Measurements from ENCODE around the gene CAMK2G. TPM values are rescaled to one million over a fixed set of nuclear protein-coding genes. Genes with fewer than 3 reads are reported as not detected.
"Not testable (repeated sequence)": the region's sequence is repeated elsewhere in the genome, so short reads cannot be mapped to it uniquely, and the experiment has no call there.

CAMK2G gene
- polyA plus RNA-seq, 3 donors, result 19.8 to 22.6 (median 21.7) TPM

DNA sequence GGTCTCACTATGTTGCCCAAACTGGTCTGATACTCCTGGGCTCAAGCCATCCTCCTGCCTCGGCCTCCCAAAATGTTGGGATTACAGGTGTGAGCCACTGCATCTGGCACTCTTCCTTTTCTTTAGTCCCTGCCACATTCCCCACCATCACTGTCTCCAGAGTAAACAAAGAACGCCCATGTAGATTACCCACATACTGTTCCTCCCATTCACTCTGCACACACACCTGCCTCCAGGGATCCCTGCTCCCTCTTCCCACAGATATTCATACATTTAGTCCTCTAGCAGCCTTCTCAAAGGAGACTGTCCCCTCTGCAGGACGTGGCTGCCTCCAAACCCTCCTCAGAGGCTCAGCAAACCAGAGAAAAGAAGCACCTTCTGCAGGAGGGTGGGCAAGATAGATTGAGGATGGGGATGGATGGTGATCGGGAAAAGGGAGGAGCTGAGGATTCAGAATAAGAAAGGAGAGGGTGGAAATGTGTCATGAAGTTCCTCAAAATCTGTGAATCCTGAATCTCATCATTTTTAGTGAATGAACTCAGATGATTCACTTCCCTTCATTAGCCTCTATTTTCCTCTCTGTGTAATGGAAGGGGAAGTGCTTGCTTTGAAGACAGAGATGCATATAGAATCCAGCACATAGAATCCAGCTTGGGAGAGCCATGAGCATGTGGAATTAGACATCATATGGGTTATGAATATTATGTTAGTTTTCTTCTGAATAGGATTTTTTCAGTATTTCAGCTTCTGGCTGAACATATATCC is 31.1 kb upstream of the CAMK2G start:
- DNase-seq (ENCODE audit: low read depth in 3 of 3, low spot score in 2 of 3), result no peak

DNA sequence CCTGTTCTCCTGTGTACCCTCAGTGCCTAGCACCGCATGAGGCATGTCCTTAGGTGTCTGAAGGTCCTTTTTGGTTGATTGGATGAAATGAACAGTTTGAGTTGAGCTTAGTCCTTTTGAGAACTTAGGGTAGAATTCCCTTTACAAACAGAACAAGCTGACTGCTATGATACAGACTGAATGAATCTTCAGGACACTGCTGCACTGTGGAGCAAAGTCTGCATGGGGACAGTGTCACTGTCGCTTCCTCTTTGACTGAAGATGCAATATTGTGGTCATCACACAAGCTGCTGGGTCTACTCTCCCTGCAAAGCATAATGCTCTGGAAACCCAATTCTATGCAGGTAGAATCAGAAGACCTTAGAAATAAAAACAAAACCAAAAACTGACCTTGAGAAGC is 28.0 kb upstream of the CAMK2G start:
- no peak for DNase-seq (ENCODE audit: low read depth in 3 of 3, low spot score in 2 of 3)

DNA sequence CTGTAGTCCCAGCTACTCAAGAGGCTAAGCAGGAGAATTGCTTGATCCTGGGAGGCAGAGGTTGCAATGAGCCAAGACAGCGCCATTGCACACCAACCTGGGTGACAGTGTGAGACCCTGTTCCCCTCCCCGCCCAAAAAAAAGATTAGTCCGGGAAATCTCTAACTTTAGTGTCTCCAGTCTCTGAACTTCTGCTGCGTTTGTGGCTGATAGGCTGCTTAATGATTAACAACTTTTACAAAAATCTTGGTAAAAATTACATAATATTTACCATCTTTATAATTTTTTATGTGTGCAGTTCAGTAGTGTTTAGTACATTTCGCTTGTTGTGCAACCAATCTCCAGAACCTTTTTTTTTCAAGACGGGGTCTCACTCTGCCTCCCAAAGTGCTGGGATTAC is 26.9 kb upstream of the CAMK2G start:
- no peak for DNase-seq (ENCODE audit: low read depth in 3 of 3, low spot score in 2 of 3)

DNA sequence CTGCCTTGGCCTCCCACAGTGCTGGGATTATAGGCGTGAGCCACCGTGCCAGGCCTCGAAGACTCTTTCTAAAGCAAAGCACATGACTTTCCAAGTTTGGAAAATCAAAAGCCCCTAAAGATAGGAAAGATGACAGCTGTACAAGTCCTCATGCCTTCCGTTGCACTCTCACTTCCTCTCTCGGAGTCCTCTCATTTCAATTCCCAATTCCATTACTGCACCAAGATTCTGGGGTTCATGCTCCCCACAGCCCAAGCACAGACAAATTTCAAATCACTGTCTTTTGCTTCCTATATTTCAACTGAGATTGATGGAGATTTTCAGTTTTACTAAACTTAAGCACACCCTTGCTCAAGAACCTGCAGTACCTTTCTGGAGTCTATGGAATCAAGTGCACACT is 25.7 kb upstream of the CAMK2G start:
- no peak for DNase-seq (ENCODE audit: low read depth in 3 of 3, low spot score in 2 of 3)

DNA sequence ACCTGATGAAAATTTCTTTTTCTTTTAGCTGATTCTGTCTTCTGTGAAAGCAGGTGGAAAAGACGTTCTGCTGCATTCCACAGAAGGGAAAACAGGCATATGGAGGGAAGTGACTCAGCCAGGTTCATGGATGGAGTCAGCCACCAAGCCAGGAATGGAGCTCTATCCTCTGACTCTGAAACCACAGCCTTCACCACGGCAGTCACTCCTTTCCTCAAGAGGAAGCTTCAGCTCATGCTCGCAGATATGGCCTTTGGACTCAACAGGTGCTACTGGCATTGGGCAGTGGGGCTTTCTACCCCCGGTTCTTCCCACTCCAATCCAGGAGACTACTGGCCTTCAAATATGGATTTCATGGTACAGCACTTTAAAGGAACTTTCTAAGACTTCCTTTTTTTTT is 25.1 kb upstream of the CAMK2G start:
- no peak for DNase-seq (ENCODE audit: low read depth in 3 of 3, low spot score in 2 of 3)

DNA sequence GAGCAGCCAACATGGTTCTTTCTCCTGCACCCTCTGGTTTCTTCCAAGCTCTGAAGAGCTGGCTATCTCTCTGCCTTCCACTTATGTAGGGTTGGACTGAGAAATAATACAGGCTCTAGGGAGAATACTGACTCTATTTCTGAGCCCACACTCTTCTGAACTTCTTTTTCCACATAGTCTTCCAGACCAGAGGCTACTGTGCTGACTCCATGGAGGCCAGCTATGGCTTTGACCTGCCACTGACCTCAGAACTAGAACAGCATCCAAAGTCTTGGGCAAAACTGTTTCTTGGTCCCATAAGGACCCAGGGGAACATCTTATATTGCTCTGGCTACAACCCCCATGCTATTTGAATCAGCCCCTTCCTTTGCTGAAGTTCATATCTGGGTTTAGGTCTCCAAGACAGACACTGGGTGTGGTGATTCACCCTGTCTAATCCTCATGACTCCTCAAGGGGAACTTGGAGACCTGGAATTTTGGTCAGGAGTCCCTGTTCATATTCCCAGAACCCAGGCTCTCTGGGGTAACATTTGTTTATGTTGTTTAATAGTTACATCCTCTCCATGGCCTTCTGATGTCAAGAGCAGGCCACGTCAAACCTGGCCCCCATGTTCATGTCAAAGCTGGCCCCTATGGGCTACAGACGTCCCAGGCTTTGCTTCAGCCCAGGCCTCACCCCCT is 24.5 kb upstream of the CAMK2G start:
- no peak for DNase-seq (ENCODE audit: low read depth in 3 of 3, low spot score in 2 of 3)

DNA sequence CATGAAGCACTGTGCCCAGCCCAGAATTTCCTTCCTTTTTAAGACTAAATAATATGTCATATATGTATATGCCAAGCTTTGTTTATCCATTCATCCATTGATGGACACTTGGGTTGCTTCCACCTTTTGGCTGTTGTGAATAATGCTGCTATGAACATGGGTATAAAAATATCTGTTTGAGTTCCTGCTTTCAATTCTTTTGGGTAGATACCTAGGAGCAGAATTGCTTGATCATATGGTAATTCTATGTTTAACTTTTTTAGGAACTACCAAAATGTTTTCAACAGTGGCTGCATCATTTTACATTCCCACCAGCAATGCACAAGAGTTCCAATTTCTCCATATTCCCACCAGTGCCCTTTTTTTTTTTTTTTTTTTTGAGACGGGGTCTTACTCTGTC is 23.3 kb upstream of the CAMK2G start:
- DNase-seq (ENCODE audit: low read depth in 3 of 3, low spot score in 2 of 3), result no peak

DNA sequence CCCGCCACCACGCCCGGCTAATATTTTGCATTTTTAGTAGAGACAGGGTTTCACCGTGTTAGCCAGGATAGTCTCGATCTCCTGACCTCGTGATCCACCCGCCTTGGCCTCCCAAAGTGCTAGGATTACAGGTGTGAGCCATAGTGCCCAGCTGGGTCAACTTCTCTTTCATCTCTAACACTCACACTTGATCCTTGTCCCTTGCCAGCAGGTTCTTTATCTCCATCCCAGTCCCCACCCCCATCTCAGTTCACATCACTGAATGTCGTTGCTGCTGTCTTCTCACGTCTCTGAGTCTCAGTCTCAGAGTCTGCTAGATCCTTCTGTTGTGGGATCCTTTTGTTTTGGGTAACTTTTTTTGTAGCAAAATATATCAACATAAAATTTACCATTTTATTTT is 21.0 kb upstream of the CAMK2G start:
- DNase-seq (ENCODE audit: low read depth in 3 of 3, low spot score in 2 of 3), result not testable (repeated sequence)

DNA sequence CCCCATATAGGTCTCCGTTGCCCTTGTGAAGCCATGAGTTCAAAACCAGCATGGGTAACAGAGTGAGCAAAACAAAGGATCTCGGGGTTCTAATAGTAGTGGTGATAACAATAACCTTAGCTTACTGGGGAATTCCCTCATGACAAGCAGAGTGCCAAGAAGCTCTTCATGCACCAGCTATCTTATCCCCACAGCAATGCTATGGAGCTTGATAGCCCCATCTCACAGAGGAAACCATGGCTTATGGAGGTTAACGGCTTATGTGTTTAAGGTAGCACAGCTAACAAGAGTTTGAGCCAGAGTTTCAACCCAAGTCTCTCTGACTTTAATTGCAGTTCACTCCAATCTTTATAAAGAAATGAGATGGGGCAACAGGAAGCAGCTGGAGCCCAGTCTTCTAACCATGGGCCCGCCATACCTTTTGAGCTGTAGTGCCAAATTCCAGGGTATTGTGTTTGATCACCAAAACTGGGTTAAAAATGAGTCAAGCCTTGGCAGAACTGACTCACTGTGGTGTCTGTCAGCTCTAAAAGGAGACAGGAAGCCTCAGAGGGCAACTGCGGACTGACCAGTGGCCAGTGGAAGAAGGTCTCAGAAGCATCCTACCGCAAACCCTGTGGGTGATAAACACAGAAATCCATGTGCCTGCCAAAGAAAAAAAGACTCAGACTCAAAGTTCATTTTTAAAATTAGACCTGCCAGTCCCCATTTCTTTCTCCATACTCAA is 20.1 kb upstream of the CAMK2G start:
- no peak for DNase-seq (ENCODE audit: low read depth in 3 of 3, low spot score in 2 of 3)

DNA sequence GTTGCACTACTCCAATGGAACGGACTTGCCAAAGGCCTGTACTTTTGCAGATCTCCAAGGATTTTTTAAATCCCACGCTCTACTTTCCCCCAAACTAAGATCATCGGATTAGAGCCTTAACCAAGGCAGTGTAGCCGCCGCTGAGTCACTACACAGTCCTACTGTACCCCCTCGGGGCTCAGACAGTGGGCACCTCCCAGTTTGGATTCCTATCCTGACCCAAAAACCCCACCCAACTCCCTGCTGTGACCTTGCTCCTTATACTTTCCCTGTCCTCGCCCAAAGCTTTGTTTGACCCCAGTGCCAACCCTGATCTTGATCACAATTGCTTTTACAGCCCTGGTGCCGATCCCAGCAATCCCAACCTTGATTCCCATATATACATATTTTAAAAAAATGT is 19.1 kb upstream of the CAMK2G start:
- DNase-seq (ENCODE audit: low read depth in 3 of 3, low spot score in 2 of 3), result no peak

DNA sequence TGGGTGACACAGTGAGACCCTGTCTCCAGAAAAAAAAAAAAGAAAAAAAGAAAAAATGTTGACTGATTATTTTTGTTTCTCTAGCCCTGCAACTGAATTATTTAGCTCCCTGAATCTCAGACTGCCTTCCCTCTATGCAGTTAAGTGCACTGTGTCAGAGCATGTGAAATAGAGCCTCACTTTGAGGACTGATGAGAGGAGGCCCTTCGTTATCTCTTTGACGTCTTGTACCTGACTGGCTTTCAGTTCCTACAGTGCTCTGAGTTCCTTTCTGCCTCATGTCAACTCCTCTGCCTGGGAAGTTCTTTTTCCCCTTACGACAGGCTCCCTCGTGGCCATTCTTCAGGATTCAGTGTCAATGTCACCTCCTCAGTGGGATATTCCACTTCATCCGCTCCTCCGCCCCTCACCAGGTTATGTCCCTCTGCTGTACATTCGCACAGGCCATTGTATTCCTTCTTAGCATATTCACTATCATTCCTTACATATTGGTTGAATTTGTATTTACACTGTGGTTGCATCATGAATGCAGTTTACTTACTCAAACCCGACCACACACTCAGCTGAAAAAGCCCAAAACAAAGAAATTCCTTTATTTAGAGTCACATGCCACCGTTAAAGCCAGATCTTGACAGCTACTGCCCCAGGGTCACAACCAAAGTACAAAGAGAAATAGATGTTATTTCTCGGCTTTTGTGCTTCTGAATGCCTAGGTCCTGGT is 18.1 kb upstream of the CAMK2G start:
- DNase-seq (ENCODE audit: low read depth in 3 of 3, low spot score in 2 of 3), result no peak

DNA sequence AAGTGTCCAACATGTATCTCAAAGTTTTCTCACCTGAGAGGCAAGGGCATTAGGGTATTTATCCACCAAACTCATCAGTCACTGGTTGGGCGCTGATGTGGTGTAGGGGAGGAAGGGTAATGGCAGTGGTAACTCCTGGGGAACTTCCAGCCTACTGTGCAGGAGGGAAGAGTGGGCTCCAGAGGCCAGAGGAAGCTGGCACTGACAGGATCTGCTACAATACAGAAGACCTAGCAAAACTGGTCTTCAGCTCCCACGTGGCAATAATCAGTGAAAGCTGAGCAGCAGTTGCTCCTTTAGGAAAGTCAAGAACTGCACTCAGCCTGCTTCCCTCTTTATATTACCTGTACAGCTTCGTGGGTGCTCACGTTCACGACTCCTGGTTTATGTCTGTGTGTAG is 17.2 kb upstream of the CAMK2G start:
- no peak for DNase-seq (ENCODE audit: low read depth in 3 of 3, low spot score in 2 of 3)

DNA sequence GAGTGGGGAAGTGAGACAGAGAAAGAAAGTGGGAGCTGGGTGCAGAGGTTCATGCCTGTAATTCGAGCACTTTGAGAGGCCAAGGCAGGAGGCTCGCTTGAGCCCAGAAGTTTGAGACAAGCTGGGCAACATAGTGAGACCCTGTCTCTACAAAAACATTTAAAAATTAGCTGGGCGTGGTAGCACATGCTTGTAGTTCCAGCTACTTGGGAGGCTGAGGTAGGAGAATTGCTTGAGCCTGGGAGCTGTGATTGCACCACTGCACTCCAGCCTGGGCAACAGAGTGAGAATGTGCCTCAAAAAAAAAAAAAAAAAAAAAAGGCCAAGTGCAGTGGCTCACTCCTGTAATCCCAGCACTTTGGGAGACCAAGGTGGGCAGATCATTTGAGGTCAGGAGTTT is 16.5 kb upstream of the CAMK2G start:
- DNase-seq (ENCODE audit: low read depth in 3 of 3, low spot score in 2 of 3), result not testable (repeated sequence)

DNA sequence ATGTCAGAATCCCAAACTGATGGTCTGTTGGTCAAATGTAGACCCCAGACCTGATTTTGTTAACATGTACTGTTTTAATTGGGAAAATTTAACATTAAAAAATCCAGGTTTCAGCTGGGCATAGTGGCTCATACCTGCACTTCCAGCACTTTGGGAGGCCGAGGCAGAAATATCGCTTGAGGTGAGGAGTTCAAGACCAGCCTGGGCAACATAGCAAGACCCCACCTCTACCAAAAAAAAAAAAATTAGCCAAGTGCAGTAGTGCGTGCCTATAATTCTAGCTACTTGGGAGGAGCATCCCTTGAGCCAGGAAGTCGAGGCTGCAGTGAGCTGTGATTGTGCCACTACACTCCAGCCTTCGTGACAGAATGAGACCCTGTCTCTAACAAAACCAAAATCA is 15.9 kb upstream of the CAMK2G start:
- DNase-seq (ENCODE audit: low read depth in 3 of 3, low spot score in 2 of 3), result no peak

DNA sequence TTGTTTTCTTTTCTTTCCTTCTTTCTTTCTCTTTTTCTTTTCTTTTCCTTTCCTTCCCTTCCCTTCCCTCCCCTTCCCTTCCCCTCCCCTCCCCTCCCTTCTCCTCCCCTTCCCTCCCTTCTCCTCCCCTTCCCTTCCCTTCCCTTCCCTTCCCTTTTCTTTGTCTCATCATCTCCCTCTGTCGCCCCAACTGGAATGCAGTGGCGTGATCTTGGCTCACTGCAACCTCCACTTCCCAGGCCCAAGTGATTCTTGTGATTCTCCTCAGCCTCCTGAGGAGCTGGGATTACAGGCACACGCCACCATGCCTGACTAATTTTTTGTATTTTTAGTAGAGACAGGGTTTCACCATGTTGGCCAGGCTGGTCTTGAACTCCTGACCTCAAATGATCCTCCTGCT is 15.1 kb upstream of the CAMK2G start:
- not testable (repeated sequence) for DNase-seq (ENCODE audit: low read depth in 3 of 3, low spot score in 2 of 3)

DNA sequence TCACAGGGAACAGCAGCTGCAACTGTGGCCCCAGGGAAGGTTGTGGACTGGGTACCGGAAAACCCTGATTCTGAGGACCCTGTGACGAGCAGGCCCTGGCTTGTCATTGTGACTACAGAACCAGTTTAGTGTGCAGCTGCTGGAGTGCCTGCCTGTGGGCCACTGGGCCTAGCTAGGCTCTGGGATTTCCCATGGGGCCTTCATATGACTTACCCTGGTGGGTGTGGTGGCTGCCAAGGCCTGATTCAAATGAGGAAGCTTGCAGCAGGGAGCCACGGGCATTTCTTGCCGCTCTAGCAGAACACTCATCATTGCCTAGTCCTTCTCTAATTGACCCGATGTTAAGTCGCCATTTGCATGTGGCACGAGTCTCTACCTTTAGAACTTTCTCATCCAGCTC is 14.7 kb upstream of the CAMK2G start:
- no peak for DNase-seq (ENCODE audit: low read depth in 3 of 3, low spot score in 2 of 3)

DNA sequence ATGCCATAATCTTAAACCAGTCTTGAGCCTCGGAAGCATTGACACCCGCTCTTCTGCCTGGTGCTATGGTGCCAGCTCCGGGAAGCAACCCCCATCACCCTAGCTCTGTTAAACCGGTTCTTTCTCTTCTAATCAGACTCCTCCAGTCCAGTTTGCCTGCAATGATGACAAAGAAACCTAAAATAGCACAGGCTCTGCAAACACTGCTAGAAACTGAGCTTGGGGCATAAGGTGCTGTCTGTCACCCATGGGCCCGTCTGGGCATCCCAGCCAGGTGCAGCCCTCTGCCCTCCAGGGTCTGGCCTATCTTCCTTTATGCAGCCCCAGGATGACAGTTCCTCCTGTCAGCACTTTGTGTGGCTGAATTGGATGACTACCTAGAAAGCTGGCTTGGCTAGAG is 14.2 kb upstream of the CAMK2G start:
- DNase-seq (ENCODE audit: low read depth in 3 of 3, low spot score in 2 of 3), result no peak

DNA sequence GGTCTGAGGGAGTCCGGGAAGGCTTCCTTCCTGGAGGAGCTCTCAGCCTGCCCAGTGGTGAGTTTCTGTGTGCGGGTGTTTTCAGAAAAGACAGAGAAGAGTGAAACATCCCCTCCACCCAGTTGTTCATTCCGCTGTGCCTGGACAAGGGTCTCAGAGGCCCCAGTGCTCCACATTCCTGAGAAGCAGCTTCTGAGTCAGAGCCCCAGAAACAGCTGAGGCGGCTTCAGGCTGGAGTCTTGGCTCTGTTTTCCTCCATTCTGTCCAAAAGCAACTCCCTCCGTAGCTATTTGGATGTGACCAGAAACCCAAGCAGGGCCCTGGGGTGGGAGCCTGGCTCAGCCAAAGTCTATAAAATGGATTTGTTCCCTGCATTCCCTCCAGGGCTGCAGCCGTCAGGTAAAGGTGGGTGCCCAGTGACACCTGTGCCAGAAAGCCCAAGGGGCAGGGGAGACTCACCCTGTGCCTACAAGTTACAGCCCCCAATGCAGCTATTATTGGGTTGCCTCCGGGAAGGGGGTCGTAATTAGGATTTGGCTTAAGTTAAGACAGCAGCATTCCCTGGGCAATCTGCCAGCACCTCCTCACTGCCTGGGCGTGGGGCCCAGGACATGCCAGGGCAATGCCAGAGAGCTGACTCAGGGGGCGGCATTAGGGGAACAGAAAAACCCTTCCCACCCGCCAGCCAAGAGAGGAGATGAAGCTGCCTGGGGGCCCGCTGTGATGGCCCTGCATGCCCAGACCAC is 13.1 kb upstream of the CAMK2G start:
- DNase-seq (ENCODE audit: low read depth in 3 of 3, low spot score in 2 of 3), result no peak

DNA sequence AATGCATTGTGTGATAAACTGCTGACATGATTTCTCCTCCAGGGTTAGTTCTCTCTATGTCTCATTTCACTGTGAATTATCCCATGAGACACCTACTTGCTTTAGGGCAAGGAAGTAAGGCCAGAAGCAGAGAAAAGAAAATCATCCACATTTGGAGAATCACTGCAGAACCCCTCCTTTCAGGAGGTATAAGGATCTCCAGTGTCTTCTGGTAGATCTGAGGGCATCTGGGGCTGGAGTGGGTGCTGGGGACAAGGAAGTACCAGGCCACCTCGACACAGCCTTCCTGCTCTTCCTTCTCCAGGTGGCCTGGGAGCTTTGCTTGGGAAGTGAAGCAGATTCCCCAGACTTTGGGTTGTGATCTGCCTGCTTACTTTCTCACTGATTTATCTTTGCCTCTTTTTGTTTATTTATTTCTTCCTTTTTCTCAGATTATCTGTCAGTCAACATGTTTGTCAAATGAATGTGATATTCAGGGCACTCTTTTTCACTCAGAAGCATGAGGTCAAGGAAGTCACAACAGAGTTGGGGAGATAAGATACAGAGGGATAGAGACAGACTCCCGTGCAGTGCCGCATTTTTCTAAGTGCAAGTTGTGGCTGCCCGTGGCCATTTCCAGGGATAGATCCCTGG is 12.4 kb upstream of the CAMK2G start:
- DNase-seq (ENCODE audit: low read depth in 3 of 3, low spot score in 2 of 3), result no peak

DNA sequence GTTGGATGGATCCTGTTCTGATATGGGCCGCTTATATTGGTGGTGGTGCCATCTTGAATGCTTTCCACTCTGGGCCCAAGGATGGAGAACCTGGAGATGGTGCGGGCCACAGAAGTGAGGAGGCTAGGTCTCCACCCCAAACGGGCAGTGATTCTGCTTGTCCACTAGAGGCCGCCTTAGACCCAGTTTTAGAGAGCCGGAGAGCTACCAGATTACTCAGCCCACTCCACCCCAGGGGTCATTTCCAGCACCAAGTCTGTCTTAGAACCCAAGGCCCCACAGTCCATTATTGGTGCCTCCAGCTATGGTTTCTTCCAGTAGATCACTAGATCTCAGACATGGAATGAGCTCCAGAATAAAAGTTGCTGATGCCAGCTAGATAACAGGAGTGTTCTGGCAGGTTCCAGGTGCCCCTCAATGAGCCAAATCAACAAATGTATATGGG is 11.8 kb upstream of the CAMK2G start:
- DNase-seq (ENCODE audit: low read depth in 3 of 3, low spot score in 2 of 3), result no peak

Data from right renal cortex interstitium (tissue), 3 donors.